Transverse colon (tissue), 4 donors: ENCODE measurements around the gene REG1B. TPM values are rescaled to one million over a fixed set of nuclear protein-coding genes. Genes with fewer than 3 reads are reported as not detected.

ENCODE experiments used
- DNase-seq: peaks from one replicate; pipeline ENCODE4 v3.0.0-alpha.2; 2019
- H3K27ac ChIP-seq, 4 donors: fragments of 200-600 bp; sonication (generic); 2 replicates each; pipeline ENCODE4 v1.5.1; 2016 to 2018; ENCODE audit warnings: inconsistent platforms in 4 of 4
- H3K27me3 ChIP-seq: fragments of 200-600 bp; sonication (generic); 2 replicates; pipeline ENCODE4 v1.5.1; 2017; ENCODE audit warnings: inconsistent platforms
- H3K36me3 ChIP-seq, 4 donors: fragments of 200-600 bp; sonication (generic); 2 replicates each; pipeline ENCODE4 v1.5.1; 2017 to 2019; ENCODE audit warnings: inconsistent platforms in 4 of 4
- H3K4me1 ChIP-seq, 4 donors: fragments of 200-600 bp; sonication (generic); 2 replicates each; pipeline ENCODE4 v1.5.1; 2017 to 2020; ENCODE audit warnings: inconsistent platforms in 4 of 4
- H3K4me3 ChIP-seq, 4 donors: fragments of 200-600 bp; sonication (generic); 1 replicate in 1 of 4; 2 replicates in 3 of 4; pipeline versions ENCODE4 v1.5.1 to v1.6.1; 2017 to 2019; ENCODE audit warnings: inconsistent platforms in 4 of 4
- H3K9me3 ChIP-seq, 2 donors: fragments of 200-600 bp; sonication (generic); 2 replicates each; pipeline ENCODE4 v1.5.1; 2017 to 2019; ENCODE audit warnings: inconsistent platforms in 2 of 2
- EP300 ChIP-seq: sonication (generic); formaldehyde crosslinking; IDR thresholded peaks from one replicate; pipeline ENCODE4 v1.6.1; 2017; ENCODE audit warnings: antibody characterized with exemption, low read depth
- POLR2A ChIP-seq: fragments of 450-650 bp; IDR thresholded peaks from one replicate; pipeline ENCODE4 v1.6.1; 2016; ENCODE audit warnings: antibody characterized with exemption, mild to moderate bottlenecking, moderate library complexity
- POLR2AphosphoS5 ChIP-seq, 3 donors: sonication (generic); formaldehyde crosslinking; IDR thresholded peaks; one replicate each; pipeline ENCODE4 v1.6.1; 2016; ENCODE audit warnings: antibody characterized with exemption in 3 of 3
- WGBS, 2 donors: methylation state at CpG; one replicate each; pipeline ENCODE4 v1.1.5; 2018; ENCODE audit warnings: low coverage in 1 of 2; 5-methylcytosine and 5-hydroxymethylcytosine counted together
- in situ Hi-C, 4 donors: fragments of 200-750 bp; cut with MboI; loops; one replicate each; pipeline versions ENCODE4 v1.15.0 to v1.15.1; 2017; ENCODE audit warnings: low sequenced_read_pairs in 3 of 4, low pct_ligation_motif_present in 1 of 4, low pct_unique_long_range_greater_than_20kb in 1 of 4
- intact Hi-C: fragments of 100-400 bp; cut with DNase I; formaldehyde crosslinking; loops from one replicate; pipeline ENCODE4 v1.15.1; 2023; ENCODE audit warnings: low total_unique reads
- total RNA-seq, 4 donors: library from RNA; depleted of rRNA; stranded (reverse); fragments of >200 nt; gene quantifications; one replicate each; pipeline ENCODE4 v1.1.0, GENCODE V29; 2016
- TF ChIP-seq, protein P1 (sequence below), 5 experiments: fragments of 200-600 bp in 3 of 5; fragments of 450-650 bp in 2 of 5; sonication (generic) in 3 of 5; IDR thresholded peaks; 1 replicate in 2 of 5; 2 replicates in 3 of 5; pipeline ENCODE4 v1.5.1; 2016 to 2017; ENCODE audit warnings: antibody characterized with exemption in 5 of 5, inconsistent platforms in 3 of 5, mild to moderate bottlenecking in 2 of 5, moderate library complexity in 1 of 5

The REG1B gene
- total RNA-seq, 4 donors from 2014 or later, result not detected

GRCh38 chr2:79105259-79105658 is 17.5 kb upstream of the REG1B start:
- H3K4me1 ChIP-seq, result no peaks in the 10 kb centered on the region
- H3K9me3 ChIP-seq, result peaks cover 0 to 13% of the 10 kb centered on the region in 2 donors
- no peak for TF ChIP-seq POLR2AphosphoS5 (IDR thresholded peaks at IDR 0.05)
- TF ChIP-seq EP300, result no peak
- TF ChIP-seq POLR2A, result no peak
- TF ChIP-seq, protein P1, sequence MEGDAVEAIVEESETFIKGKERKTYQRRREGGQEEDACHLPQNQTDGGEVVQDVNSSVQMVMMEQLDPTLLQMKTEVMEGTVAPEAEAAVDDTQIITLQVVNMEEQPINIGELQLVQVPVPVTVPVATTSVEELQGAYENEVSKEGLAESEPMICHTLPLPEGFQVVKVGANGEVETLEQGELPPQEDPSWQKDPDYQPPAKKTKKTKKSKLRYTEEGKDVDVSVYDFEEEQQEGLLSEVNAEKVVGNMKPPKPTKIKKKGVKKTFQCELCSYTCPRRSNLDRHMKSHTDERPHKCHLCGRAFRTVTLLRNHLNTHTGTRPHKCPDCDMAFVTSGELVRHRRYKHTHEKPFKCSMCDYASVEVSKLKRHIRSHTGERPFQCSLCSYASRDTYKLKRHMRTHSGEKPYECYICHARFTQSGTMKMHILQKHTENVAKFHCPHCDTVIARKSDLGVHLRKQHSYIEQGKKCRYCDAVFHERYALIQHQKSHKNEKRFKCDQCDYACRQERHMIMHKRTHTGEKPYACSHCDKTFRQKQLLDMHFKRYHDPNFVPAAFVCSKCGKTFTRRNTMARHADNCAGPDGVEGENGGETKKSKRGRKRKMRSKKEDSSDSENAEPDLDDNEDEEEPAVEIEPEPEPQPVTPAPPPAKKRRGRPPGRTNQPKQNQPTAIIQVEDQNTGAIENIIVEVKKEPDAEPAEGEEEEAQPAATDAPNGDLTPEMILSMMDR (IDR thresholded peaks at IDR 0.05), result no peak
- H3K4me3 ChIP-seq, result no peak overlapping the region
- H3K36me3 ChIP-seq, result no peaks in the 10 kb centered on the region
- intact Hi-C loops, result no loop called here
- 59 to 86% methylated on average over 2 of the region's 2 CpGs for WGBS, 2 donors
- in situ Hi-C loops, result no loop called here
- no peak for DNase-seq
- H3K27ac ChIP-seq, result no peak overlapping the region
- peaks cover 15% of the 10 kb centered on the region for H3K27me3 ChIP-seq

GRCh38 chr2:79103214-79103613 is 15.4 kb upstream of the REG1B start:
- Histone ChIP-seq H3K27ac (no peak overlapping the region), H3K36me3 (no peaks in the 10 kb centered on the region), H3K27me3 (peaks cover 21% of the 10 kb centered on the region), H3K9me3 (peaks cover 0 to 13% of the 10 kb centered on the region in 2 donors), H3K4me1 (no peaks in the 10 kb centered on the region), H3K4me3 (no peak overlapping the region)
- TF ChIP-seq EP300, result no peak
- TF ChIP-seq, protein P1 (IDR thresholded peaks at IDR 0.05), result no peak
- no peak for TF ChIP-seq POLR2AphosphoS5 (IDR thresholded peaks at IDR 0.05)
- TF ChIP-seq POLR2A, result no peak
- in situ Hi-C loops, result no loop called here
- intact Hi-C loops, result no loop called here
- 25 to 35% methylated on average over 2 of the region's 2 CpGs for whole genome bisulfite sequencing, 2 donors
- no peak for DNase-seq

- DNase-seq, result no peak
- TF ChIP-seq, protein P1 (IDR thresholded peaks at IDR 0.05), result no peak
- no peak for TF ChIP-seq POLR2A
- TF ChIP-seq POLR2AphosphoS5 (IDR thresholded peaks at IDR 0.05), result no peak
- no peak for TF ChIP-seq EP300
- in situ Hi-C loops (no loop called here), intact Hi-C loops (no loop called here)
- Histone ChIP-seq H3K27me3 (peaks cover 27% of the 10 kb centered on the region), H3K4me1 (no peaks in the 10 kb centered on the region), H3K9me3 (peaks cover 0 to 13% of the 10 kb centered on the region in 2 donors), H3K27ac (no peak overlapping the region), H3K4me3 (no peak overlapping the region), H3K36me3 (no peaks in the 10 kb centered on the region)
- 77 to 80% methylated on average over 2 of the region's 2 CpGs for WGBS, 2 donors
Observed at GRCh38 chr2:79101024-79101423, 13.2 kb upstream of the REG1B start.

- Histone ChIP-seq H3K27ac (no peak overlapping the region), H3K27me3 (peaks cover 32% of the 10 kb centered on the region), H3K4me3 (no peak overlapping the region), H3K9me3 (peaks cover 0 to 13% of the 10 kb centered on the region in 2 donors), H3K4me1 (no peaks in the 10 kb centered on the region), H3K36me3 (no peaks in the 10 kb centered on the region)
- intact Hi-C loops (no loop called here), in situ Hi-C loops (no loop called here)
- no peak for DNase-seq
- WGBS, 2 donors, result 77 to 81% methylated on average over 1 of the region's 1 CpG
- TF ChIP-seq EP300 (no peak), POLR2A (no peak), POLR2AphosphoS5 (IDR thresholded peaks at IDR 0.05) (no peak)
- TF ChIP-seq, protein P1 (IDR thresholded peaks at IDR 0.05), result no peak
Observed at GRCh38 chr2:79100285-79100684, 12.5 kb upstream of the REG1B start.
